ENCODE data around the gene CRYGD. TPM values are rescaled to one million over a fixed set of nuclear protein-coding genes. Genes with fewer than 3 reads are reported as not detected.

Gene CRYGD
- total RNA-seq, 1 donor from 2014 or later: not detected

GRCh38 chr2:208156439-208156838, 32.1 kb upstream of the CRYGD start:
- no peaks in the 10 kb centered on the region for H3K36me3 Mint-ChIP-seq
- Histone ChIP-seq H2AFZ (replicated peaks) (no peak overlapping the region), H3K27ac (no peak overlapping the region), H3K36me3 (no peaks in the 10 kb centered on the region), H3K9ac (no peak overlapping the region), H3K27me3 (no peaks in the 10 kb centered on the region), H4K20me1 (ENCODE audit: low read depth) (no peaks in the 10 kb centered on the region), H3K79me2 (ENCODE audit: low read depth) (no peaks in the 10 kb centered on the region), H3K4me2 (no peak overlapping the region), H3K9me3 (ENCODE audit: low read depth) (no peaks in the 10 kb centered on the region), H3K4me3 (no peak overlapping the region), H3F3A (ENCODE audit: low read depth) (no peaks in the 10 kb centered on the region), H3K4me1 (no peaks in the 10 kb centered on the region)
- no peak for DNase-seq (ENCODE audit: low spot score)
- H3K9me3 Mint-ChIP-seq: peaks cover 5% of the 10 kb centered on the region
- no peak overlapping the region for H3K4me3 Mint-ChIP-seq
- H3K27ac Mint-ChIP-seq: no peak overlapping the region
- H3K27me3 Mint-ChIP-seq (ENCODE audit: insufficient read depth, low read depth): no peaks in the 10 kb centered on the region
- H3K4me1 Mint-ChIP-seq: no peaks in the 10 kb centered on the region
- TF ChIP-seq EZH2 (IDR thresholded peaks at IDR 0.05) (no peak), CTCF (IDR thresholded peaks at IDR 0.05) (no peak), EZH2phosphoT487 (IDR thresholded peaks at IDR 0.05) (no peak)

- Mint-ChIP-seq H3K9me3 (peaks cover 10% of the 10 kb centered on the region), H3K36me3 (no peaks in the 10 kb centered on the region), H3K27ac (no peak overlapping the region), H3K27me3 (ENCODE audit: insufficient read depth, low read depth) (no peaks in the 10 kb centered on the region), H3K4me3 (no peak overlapping the region), H3K4me1 (no peaks in the 10 kb centered on the region)
- H3F3A ChIP-seq (ENCODE audit: low read depth): no peaks in the 10 kb centered on the region
- H3K79me2 ChIP-seq (ENCODE audit: low read depth): no peaks in the 10 kb centered on the region
- no peak overlapping the region for H3K4me2 ChIP-seq
- no peaks in the 10 kb centered on the region for H3K27me3 ChIP-seq
- H3K9ac ChIP-seq: no peak overlapping the region
- H3K9me3 ChIP-seq (ENCODE audit: low read depth): no peaks in the 10 kb centered on the region
- no peaks in the 10 kb centered on the region for H3K36me3 ChIP-seq
- no peak for DNase-seq (ENCODE audit: low spot score)
- no peak overlapping the region for H3K4me3 ChIP-seq
- no peak overlapping the region for H2AFZ ChIP-seq (replicated peaks)
- no peak for TF ChIP-seq EZH2phosphoT487 (IDR thresholded peaks at IDR 0.05)
- TF ChIP-seq EZH2 (IDR thresholded peaks at IDR 0.05): no peak
- no peak for TF ChIP-seq CTCF (IDR thresholded peaks at IDR 0.05)
- no peaks in the 10 kb centered on the region for H3K4me1 ChIP-seq
- H4K20me1 ChIP-seq (ENCODE audit: low read depth): no peaks in the 10 kb centered on the region
- no peak overlapping the region for H3K27ac ChIP-seq
Observed at GRCh38 chr2:208153156-208153555, 28.8 kb upstream of the CRYGD start.

- Histone ChIP-seq H4K20me1 (ENCODE audit: low read depth) (no peaks in the 10 kb centered on the region), H3K9ac (no peak overlapping the region), H3K4me1 (peaks cover 5% of the 10 kb centered on the region), H3K4me2 (no peak overlapping the region), H3F3A (ENCODE audit: low read depth) (peaks cover 6% of the 10 kb centered on the region), H3K9me3 (ENCODE audit: low read depth) (no peaks in the 10 kb centered on the region), H3K36me3 (no peaks in the 10 kb centered on the region), H3K4me3 (no peak overlapping the region), H2AFZ (replicated peaks) (no peak overlapping the region), H3K27me3 (no peaks in the 10 kb centered on the region), H3K79me2 (ENCODE audit: low read depth) (no peaks in the 10 kb centered on the region), H3K27ac (no peak overlapping the region)
- DNase-seq (ENCODE audit: low spot score): no peak
- Mint-ChIP-seq H3K27ac (no peak overlapping the region), H3K9me3 (peaks cover 10% of the 10 kb centered on the region), H3K4me1 (peaks cover 4% of the 10 kb centered on the region), H3K4me3 (no peak overlapping the region), H3K36me3 (no peaks in the 10 kb centered on the region), H3K27me3 (ENCODE audit: insufficient read depth, low read depth) (peaks cover 2% of the 10 kb centered on the region)
- TF ChIP-seq CTCF (IDR thresholded peaks at IDR 0.05): no peak
- no peak for TF ChIP-seq EZH2 (IDR thresholded peaks at IDR 0.05)
- TF ChIP-seq EZH2phosphoT487 (IDR thresholded peaks at IDR 0.05): no peak
Observed at GRCh38 chr2:208150956-208151355, 26.6 kb upstream of the CRYGD start.

Measured in neural progenitor cell (in vitro differentiated cells).